ENCODE results near the gene RNF208. TPM values are rescaled to one million over a fixed set of nuclear protein-coding genes. Genes with fewer than 3 reads are reported as not detected.
A peak's percentile ranks its signal among the peaks of the same experiment; 100 is the strongest.

RNF208 gene
- total RNA-seq, 4 donors from 2014 or later: 2.3 to 26.5 (median 7.5) TPM; not detected in 1

DNA sequence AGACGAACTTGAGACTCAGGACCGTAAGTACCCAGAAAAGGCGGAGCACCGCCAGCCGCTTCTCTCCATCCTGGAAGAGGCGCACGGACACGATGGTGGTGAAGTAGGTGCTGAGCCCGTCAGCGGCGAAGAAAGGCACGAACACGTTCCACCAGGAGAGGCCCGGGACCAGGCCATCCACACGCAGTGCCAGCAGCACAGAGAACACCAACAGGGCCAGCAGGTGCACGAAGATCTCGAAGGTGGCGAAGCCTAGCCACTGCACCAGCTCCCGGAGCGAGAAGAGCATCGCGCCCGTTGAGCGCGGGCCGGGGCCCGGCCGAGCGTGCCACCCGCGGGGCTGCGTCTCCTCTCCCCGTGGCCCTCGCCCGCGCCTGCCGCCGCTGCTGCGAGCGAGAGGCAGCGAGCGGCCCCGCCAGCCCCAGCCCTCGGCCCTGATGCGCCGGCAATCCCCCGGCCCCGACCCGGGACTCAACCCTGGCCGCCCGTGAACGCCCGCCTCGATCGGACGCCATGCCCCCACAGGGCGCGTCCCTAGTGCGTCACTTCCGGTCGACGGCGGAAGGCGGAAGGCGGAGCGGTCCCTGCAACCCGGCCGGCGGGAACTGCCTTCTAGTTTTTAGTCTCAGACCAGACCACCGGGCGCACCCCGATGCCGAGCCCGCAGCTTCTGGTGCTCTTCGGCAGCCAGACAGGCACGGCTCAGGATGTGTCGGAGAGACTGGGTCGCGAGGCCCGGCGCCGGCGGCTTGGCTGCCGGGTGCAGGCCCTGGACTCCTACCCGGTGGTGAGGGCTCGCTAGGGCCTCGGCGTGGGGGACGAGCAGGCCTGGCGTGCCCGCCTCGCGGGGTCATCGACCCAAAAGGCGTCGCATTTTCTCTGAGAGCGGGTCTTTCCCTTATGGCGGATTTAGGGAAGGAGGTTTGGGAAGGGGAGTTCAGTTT, 16.6 kb downstream of the RNF208 start, which contains the start of the genes NDOR1 and TMEM203:
NDOR1 (plus strand) TSS at position 575 of the 944 bp plus-strand sequence; CDS start at position 653, 78 bp downstream.
TMEM203 (minus strand) TSS at position 523 of the 944 bp plus-strand sequence; CDS start at position 289, 234 bp downstream.
- peaks cover 32 to 51% (median 42%) of the 10 kb centered on the region in 4 donors for H3K4me1 ChIP-seq
- no peaks in the 10 kb centered on the region for H3K36me3 ChIP-seq
- peak within 1 kb of the TSS; percentile 62 to 98 (median 95) for H3K4me3 ChIP-seq
- no peaks in the 10 kb centered on the region for H3K9me3 ChIP-seq
- in situ Hi-C loops (cut with MboI; ENCODE audit: low pct_ligation_motif_present in 1 of 4, low pct_unique_long_range_greater_than_20kb in 1 of 4, low sequenced_read_pairs in 3 of 4) (loop anchor here in 1 of 4 donors (25.0 kb wide), 1 partner anchor 93 kb away; the partner anchor contains the start of gene DPP7), intact Hi-C loops (cut with DNase I; ENCODE audit: low total_unique reads) (no loop called here)
- peak; percentile 94 for DNase-seq
- H3K27me3 ChIP-seq: no peaks in the 10 kb centered on the region
- TF ChIP-seq EP300 (IDR thresholded peaks at IDR 0.05; ENCODE audit: low read depth): no peak
- TF ChIP-seq POLR2AphosphoS5 (IDR thresholded peaks at IDR 0.05): peak; percentile 88 to 97 (median 96)
- TF ChIP-seq POLR2A (IDR thresholded peaks at IDR 0.05): peak; percentile 85
- TF ChIP-seq CTCF (IDR thresholded peaks at IDR 0.05): no peak
- WGBS, 2 donors (ENCODE audit: low coverage in 1 of 2): 1% methylated on average over 65 of the region's 98 CpGs; no CpG with 5 or more reads in 1 of the 2 donors
- H3K27ac ChIP-seq: peak within 1 kb of the TSS; percentile 84 to 93 (median 90)

DNA sequence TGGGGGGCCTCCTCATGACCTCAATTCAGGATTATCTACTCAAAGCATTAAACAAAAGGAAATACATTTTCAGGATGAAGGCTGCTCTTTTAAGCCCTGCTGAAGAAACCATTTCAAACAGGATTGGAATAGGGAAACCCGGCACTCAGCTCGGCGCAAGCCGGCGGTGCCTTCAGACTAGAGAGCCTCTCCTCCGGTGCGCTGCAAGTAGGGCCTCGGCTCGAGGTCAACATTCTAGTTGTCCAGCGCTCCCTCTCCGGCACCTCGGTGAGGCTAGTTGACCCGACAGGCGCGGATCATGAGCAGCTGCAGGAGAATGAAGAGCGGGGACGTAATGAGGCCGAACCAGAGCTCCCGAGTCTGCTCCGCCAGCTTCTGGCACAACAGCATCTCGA, 17.3 kb downstream of the RNF208 start:
- DNase-seq: no peak
- in situ Hi-C loops (cut with MboI; ENCODE audit: low pct_ligation_motif_present in 1 of 4, low pct_unique_long_range_greater_than_20kb in 1 of 4, low sequenced_read_pairs in 3 of 4): loop anchor here in 1 of 4 donors (25.0 kb wide), 1 partner anchor 92 kb away; the partner anchor contains the start of gene DPP7
- WGBS, 2 donors (ENCODE audit: low coverage in 1 of 2): 11 to 55% methylated on average over 4 to 21 of the region's 21 CpGs
- no peak for TF ChIP-seq POLR2AphosphoS5 (IDR thresholded peaks at IDR 0.05)
- no peak for TF ChIP-seq EP300 (IDR thresholded peaks at IDR 0.05; ENCODE audit: low read depth)
- TF ChIP-seq POLR2A (IDR thresholded peaks at IDR 0.05): no peak
- TF ChIP-seq CTCF (IDR thresholded peaks at IDR 0.05): no peak
- intact Hi-C loops (cut with DNase I; ENCODE audit: low total_unique reads): no loop called here
- no peaks in the 10 kb centered on the region for H3K9me3 ChIP-seq
- no peaks in the 10 kb centered on the region for H3K27me3 ChIP-seq
- peak overlapping the region; percentile 62 to 98 (median 95) for H3K4me3 ChIP-seq
- no peaks in the 10 kb centered on the region for H3K36me3 ChIP-seq
- peak overlapping the region; percentile 84 to 93 (median 90) for H3K27ac ChIP-seq
- H3K4me1 ChIP-seq: peaks cover 33 to 52% (median 44%) of the 10 kb centered on the region in 4 donors

DNA sequence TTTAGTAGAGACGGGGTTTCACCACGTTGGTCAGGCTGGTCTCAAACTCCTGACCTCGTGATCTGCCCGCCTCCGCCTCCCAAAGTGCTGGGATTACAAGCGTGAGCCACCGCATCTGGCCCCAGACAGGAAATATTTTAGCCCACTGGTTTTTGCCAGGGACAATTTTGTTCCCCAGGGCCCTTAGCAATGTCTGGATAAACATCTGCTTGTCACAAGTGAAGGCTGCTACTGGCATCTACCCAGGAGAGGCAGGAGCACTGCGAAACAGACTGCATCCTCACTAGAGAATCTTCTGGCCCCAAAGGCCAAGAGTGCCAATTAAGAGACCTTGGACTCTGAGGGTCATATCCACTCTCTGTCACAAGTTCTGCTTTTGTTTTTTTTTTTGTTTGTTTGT, 19.1 kb downstream of the RNF208 start:
- TF ChIP-seq POLR2A (IDR thresholded peaks at IDR 0.05): no peak
- no peak for TF ChIP-seq EP300 (IDR thresholded peaks at IDR 0.05; ENCODE audit: low read depth)
- TF ChIP-seq CTCF (IDR thresholded peaks at IDR 0.05): no peak
- TF ChIP-seq POLR2AphosphoS5 (IDR thresholded peaks at IDR 0.05): no peak
- Histone ChIP-seq H3K9me3 (no peaks in the 10 kb centered on the region), H3K4me3 (no peak overlapping the region), H3K4me1 (peaks cover 40 to 70% (median 61%) of the 10 kb centered on the region in 4 donors), H3K27me3 (no peaks in the 10 kb centered on the region), H3K27ac (no peak overlapping the region), H3K36me3 (no peaks in the 10 kb centered on the region)
- in situ Hi-C loops (cut with MboI; ENCODE audit: low pct_ligation_motif_present in 1 of 4, low pct_unique_long_range_greater_than_20kb in 1 of 4, low sequenced_read_pairs in 3 of 4) (loop anchor here in 1 of 4 donors (25.0 kb wide), 1 partner anchor 91 kb away; the partner anchor contains the start of gene DPP7), intact Hi-C loops (cut with DNase I; ENCODE audit: low total_unique reads) (no loop called here)
- DNase-seq: no peak
- 79% methylated on average over 8 of the region's 8 CpGs; no CpG with 5 or more reads in 1 of the 2 donors for WGBS, 2 donors (ENCODE audit: low coverage in 1 of 2)
